Stomach (tissue), 4 donors: Measurements from ENCODE around the gene DBNL.
"Not testable (repeated sequence)": the region's sequence is repeated elsewhere in the genome, so short reads cannot be mapped to it uniquely, and the experiment has no call there.

Experiments used
- POLR2A ChIP-seq, 4 donors: fragments of 450-650 bp; IDR thresholded peaks; one replicate each; pipeline ENCODE4 v1.6.1; 2016; ENCODE audit warnings: antibody characterized with exemption in 4 of 4, control low read depth in 2 of 4, mild to moderate bottlenecking in 1 of 4, moderate library complexity in 1 of 4
- POLR2AphosphoS5 ChIP-seq, 3 donors: sonication (generic); formaldehyde crosslinking; IDR thresholded peaks; one replicate each; pipeline ENCODE4 v1.6.1; 2016; ENCODE audit warnings: antibody characterized with exemption in 3 of 3
- TF ChIP-seq, protein P1 (sequence below), 7 experiments: fragments of 450-650 bp in 4 of 7; fragments of 200-600 bp in 3 of 7; sonication (generic) in 3 of 7; IDR thresholded peaks; one replicate each; pipeline ENCODE4 v1.5.1; 2016 to 2019; ENCODE audit warnings: antibody characterized with exemption in 7 of 7, control low read depth in 2 of 7, mild to moderate bottlenecking in 1 of 7

DNA sequence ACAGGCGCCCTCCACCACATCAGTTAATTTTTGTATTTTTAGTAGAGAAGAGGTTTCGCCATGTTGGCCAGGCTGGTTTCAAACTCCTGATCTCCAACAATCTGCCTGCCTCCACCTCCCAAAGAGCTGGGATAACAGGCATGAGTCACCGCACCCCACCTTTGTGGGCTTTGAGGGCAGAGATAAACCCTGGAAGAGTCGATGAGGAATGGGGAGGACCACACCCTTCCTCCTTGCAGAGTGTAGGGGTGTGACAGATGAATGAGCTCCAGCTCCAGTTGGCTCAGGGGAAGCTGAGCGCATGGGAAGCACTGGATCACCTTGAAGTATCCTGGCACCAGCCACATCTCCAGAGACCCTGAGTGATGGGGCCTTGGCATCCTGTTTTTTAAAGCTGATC is 14.5 kb upstream of the DBNL start:
- TF ChIP-seq, protein P1, sequence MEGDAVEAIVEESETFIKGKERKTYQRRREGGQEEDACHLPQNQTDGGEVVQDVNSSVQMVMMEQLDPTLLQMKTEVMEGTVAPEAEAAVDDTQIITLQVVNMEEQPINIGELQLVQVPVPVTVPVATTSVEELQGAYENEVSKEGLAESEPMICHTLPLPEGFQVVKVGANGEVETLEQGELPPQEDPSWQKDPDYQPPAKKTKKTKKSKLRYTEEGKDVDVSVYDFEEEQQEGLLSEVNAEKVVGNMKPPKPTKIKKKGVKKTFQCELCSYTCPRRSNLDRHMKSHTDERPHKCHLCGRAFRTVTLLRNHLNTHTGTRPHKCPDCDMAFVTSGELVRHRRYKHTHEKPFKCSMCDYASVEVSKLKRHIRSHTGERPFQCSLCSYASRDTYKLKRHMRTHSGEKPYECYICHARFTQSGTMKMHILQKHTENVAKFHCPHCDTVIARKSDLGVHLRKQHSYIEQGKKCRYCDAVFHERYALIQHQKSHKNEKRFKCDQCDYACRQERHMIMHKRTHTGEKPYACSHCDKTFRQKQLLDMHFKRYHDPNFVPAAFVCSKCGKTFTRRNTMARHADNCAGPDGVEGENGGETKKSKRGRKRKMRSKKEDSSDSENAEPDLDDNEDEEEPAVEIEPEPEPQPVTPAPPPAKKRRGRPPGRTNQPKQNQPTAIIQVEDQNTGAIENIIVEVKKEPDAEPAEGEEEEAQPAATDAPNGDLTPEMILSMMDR (IDR thresholded peaks at IDR 0.05) = not testable (repeated sequence)
- TF ChIP-seq POLR2AphosphoS5, POLR2A (IDR thresholded peaks at IDR 0.05): not testable (repeated sequence)
